HepG2 (cell line): ENCODE data around the gene CLCN1. TPM values are rescaled to one million over a fixed set of nuclear protein-coding genes. Genes with fewer than 3 reads are reported as not detected.

Experiments
- ARNT ChIP-seq: fragments of 450-650 bp; IDR thresholded peaks from 2 replicates; pipeline ENCODE4 v1.6.1; 2017
- MAFK ChIP-seq, 2 experiments: IDR thresholded peaks in 1 of 2; conservative IDR thresholded peaks in 1 of 2; 2 replicates each; pipeline ENCODE4 v1.6.1; 2011; ENCODE audit warnings: improper control_type of control experiment in 2 of 2, low read length in 2 of 2
- MAZ ChIP-seq, 2 experiments: sonication (generic) in 1 of 2; formaldehyde crosslinking in 1 of 2; IDR thresholded peaks; 2 replicates each; pipeline versions ENCODE4 v1.5.0 to v1.6.1; 2012 to 2020; ENCODE audit warnings: low read depth in 2 of 2, mild to moderate bottlenecking in 2 of 2, borderline replicate concordance in 1 of 2, improper control_type of control experiment in 1 of 2, low read length in 1 of 2, missing genetic modification reagents in 1 of 2, moderate library complexity in 1 of 2
- NCOA2 ChIP-seq: sonication (generic); formaldehyde crosslinking; IDR thresholded peaks from 2 replicates; pipeline ENCODE4 v1.8.0; 2022; ENCODE audit warnings: inconsistent platforms
- PPARG ChIP-seq: conservative IDR thresholded peaks from 2 replicates; pipeline ENCODE4 v1.6.1; 2016; ENCODE audit warnings: missing biosample characterization, missing genetic modification reagents
- RXRB ChIP-seq: IDR thresholded peaks from 2 replicates; pipeline ENCODE4 v1.6.1; 2016; ENCODE audit warnings: borderline replicate concordance, missing genetic modification reagents, missing compliant biosample characterization
- SALL1 ChIP-seq: sonication (generic); formaldehyde crosslinking; IDR thresholded peaks from 2 replicates; pipeline ENCODE4 v1.8.0; 2022; ENCODE audit warnings: mild to moderate bottlenecking, missing genetic modification reagents
- SP5 ChIP-seq: IDR thresholded peaks from 2 replicates; pipeline ENCODE4 v1.6.1; 2016; ENCODE audit warnings: low read depth, borderline replicate concordance
- TEAD2 ChIP-seq: sonication (generic); formaldehyde crosslinking; IDR thresholded peaks from 2 replicates; pipeline ENCODE4 v1.9.0; 2021; ENCODE audit warnings: missing genetic modification reagents
- ZNF205 ChIP-seq: IDR thresholded peaks from 2 replicates; pipeline ENCODE4 v1.6.1; 2018; ENCODE audit warnings: missing biosample characterization, missing genetic modification reagents
- ZNF335 ChIP-seq: sonication (generic); formaldehyde crosslinking; IDR thresholded peaks from 2 replicates; pipeline ENCODE4 v1.4.0; 2020; ENCODE audit warnings: missing genetic modification reagents
- polyA plus RNA-seq, 8 experiments: library from polyadenylated mRNA; depleted of rRNA in 3 of 8; stranded (reverse) in 7 of 8; unstranded in 1 of 8; fragments of >200 nt; fragmentation: Illumina TruSeq in 4 of 8; extraction: Trizol in 4 of 8; gene quantifications; 2 replicates each; pipeline versions ENCODE4 v1.2.1 to v1.2.3, GENCODE V29; 2011 to 2016; ENCODE audit warnings: low read depth in 4 of 8, missing spikeins in 1 of 8, mixed read lengths in 1 of 8; ENCODE audit not compliant: insufficient read depth in 1 of 8
- total RNA-seq, 5 experiments: library from RNA; depleted of rRNA; stranded (reverse); fragments of >200 nt; fragmentation: Illumina TruSeq; extraction: Trizol; gene quantifications; 2 replicates each; pipeline ENCODE4 v1.2.3, GENCODE V29; 2016; ENCODE audit warnings: low read depth in 1 of 5
- TF ChIP-seq, protein P1 (sequence below): sonication (generic); formaldehyde crosslinking; IDR thresholded peaks from 2 replicates; pipeline ENCODE4 v1.8.0; 2022; ENCODE audit warnings: missing genetic modification reagents, mild to moderate bottlenecking, moderate library complexity, borderline replicate concordance
- TF ChIP-seq, protein P2 (sequence below): sonication (generic); formaldehyde crosslinking; IDR thresholded peaks from 2 replicates; pipeline ENCODE4 v1.4.0; 2020; ENCODE audit warnings: missing genetic modification reagents, borderline replicate concordance
- TF ChIP-seq, protein P3 (sequence below): sonication (generic); formaldehyde crosslinking; IDR thresholded peaks from 2 replicates; pipeline ENCODE4 v1.4.0; 2020; ENCODE audit warnings: low read depth, missing genetic modification reagents
- TF ChIP-seq, protein P4 (sequence below): IDR thresholded peaks from 2 replicates; pipeline ENCODE4 v1.6.1; 2016; ENCODE audit warnings: mild to moderate bottlenecking

CLCN1 gene
- total and polyA plus RNA-seq, 2 of the 13 experiments (the other 11 are each of a cell fraction or from before 2014, with no cell fraction given), result 0.01 TPM; not detected in 1

DNA sequence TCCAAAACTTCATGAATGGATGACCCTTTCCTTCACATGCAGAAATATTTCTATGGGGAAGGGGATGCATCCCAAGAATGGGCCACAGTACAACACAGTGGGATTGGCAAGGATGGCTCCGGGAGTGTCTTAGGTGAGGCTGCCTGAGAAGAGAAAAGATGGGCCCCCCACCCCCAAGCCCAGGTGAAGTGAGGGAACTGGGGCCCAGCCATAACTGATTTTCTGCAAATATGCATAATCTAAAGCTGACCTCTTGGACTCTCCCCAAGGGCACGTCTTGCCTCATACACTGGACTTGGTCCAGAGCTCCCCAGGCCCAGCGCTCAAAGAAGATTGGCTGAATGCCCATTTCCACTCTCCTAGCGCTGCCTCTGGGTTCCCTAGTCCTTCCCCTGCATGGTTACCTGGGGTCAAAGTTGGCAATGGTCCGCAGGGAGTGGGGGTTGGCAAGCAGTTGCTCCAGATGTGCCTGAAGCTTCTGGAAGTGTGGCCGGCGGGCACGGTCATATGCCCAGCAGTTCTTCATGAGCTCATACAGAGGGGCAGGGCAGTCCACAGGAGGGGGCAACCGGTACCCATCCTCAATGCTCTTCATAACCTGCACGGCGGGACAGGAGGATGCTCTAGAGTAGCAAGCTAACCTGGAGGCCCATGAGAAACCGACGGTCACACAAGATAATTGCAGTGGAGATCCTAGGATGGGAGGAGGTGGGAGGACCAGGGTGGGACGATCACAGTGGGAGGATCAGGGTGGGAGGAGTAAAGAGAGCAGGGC is 77.5 kb downstream of the CLCN1 start (continued):
- TF ChIP-seq, protein P1, sequence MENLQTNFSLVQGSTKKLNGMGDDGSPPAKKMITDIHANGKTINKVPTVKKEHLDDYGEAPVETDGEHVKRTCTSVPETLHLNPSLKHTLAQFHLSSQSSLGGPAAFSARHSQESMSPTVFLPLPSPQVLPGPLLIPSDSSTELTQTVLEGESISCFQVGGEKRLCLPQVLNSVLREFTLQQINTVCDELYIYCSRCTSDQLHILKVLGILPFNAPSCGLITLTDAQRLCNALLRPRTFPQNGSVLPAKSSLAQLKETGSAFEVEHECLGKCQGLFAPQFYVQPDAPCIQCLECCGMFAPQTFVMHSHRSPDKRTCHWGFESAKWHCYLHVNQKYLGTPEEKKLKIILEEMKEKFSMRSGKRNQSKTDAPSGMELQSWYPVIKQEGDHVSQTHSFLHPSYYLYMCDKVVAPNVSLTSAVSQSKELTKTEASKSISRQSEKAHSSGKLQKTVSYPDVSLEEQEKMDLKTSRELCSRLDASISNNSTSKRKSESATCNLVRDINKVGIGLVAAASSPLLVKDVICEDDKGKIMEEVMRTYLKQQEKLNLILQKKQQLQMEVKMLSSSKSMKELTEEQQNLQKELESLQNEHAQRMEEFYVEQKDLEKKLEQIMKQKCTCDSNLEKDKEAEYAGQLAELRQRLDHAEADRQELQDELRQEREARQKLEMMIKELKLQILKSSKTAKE, result peak; percentile 31; the same call in 1 of the 2 replicates
- TF ChIP-seq SP5 (CRISPR knock-in tag) (peak; percentile 27; the same call in 1 of the 2 replicates), ARNT (no peak), TEAD2 (CRISPR knock-in tag) (no peak), RXRB (CRISPR knock-in tag) (peak; percentile 95), MAFK (conservative IDR thresholded peaks at IDR 0.05 in 1 of 2, IDR thresholded peaks at IDR 0.05 in 1 of 2; ENCODE audit: low read length in 2 of 2) (peak; percentile 15 to 19; a peak in 1 of 4 replicates), NCOA2 (CRISPR knock-in tag) (peak; percentile 86), SALL1 (CRISPR knock-in tag) (peak; percentile 100), ZNF335 (CRISPR knock-in tag) (no peak), ZNF205 (peak; percentile 84), MAZ (IDR thresholded peaks at IDR 0.05; ENCODE audit: borderline replicate concordance, low read depth, low read length) (peak; percentile 74; the same call in 1 of the 2 replicates), MAZ (CRISPR knock-in tag; IDR thresholded peaks at IDR 0.05; ENCODE audit: low read depth) (peak; percentile 43; the same call in 1 of the 2 replicates), PPARG (CRISPR knock-in tag) (0 out of 2 replicates have a peak, but pooled peaks have one; percentile 36)
- TF ChIP-seq, protein P2, sequence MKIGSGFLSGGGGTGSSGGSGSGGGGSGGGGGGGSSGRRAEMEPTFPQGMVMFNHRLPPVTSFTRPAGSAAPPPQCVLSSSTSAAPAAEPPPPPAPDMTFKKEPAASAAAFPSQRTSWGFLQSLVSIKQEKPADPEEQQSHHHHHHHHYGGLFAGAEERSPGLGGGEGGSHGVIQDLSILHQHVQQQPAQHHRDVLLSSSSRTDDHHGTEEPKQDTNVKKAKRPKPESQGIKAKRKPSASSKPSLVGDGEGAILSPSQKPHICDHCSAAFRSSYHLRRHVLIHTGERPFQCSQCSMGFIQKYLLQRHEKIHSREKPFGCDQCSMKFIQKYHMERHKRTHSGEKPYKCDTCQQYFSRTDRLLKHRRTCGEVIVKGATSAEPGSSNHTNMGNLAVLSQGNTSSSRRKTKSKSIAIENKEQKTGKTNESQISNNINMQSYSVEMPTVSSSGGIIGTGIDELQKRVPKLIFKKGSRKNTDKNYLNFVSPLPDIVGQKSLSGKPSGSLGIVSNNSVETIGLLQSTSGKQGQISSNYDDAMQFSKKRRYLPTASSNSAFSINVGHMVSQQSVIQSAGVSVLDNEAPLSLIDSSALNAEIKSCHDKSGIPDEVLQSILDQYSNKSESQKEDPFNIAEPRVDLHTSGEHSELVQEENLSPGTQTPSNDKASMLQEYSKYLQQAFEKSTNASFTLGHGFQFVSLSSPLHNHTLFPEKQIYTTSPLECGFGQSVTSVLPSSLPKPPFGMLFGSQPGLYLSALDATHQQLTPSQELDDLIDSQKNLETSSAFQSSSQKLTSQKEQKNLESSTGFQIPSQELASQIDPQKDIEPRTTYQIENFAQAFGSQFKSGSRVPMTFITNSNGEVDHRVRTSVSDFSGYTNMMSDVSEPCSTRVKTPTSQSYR, result peak; percentile 88
- TF ChIP-seq, protein P3, sequence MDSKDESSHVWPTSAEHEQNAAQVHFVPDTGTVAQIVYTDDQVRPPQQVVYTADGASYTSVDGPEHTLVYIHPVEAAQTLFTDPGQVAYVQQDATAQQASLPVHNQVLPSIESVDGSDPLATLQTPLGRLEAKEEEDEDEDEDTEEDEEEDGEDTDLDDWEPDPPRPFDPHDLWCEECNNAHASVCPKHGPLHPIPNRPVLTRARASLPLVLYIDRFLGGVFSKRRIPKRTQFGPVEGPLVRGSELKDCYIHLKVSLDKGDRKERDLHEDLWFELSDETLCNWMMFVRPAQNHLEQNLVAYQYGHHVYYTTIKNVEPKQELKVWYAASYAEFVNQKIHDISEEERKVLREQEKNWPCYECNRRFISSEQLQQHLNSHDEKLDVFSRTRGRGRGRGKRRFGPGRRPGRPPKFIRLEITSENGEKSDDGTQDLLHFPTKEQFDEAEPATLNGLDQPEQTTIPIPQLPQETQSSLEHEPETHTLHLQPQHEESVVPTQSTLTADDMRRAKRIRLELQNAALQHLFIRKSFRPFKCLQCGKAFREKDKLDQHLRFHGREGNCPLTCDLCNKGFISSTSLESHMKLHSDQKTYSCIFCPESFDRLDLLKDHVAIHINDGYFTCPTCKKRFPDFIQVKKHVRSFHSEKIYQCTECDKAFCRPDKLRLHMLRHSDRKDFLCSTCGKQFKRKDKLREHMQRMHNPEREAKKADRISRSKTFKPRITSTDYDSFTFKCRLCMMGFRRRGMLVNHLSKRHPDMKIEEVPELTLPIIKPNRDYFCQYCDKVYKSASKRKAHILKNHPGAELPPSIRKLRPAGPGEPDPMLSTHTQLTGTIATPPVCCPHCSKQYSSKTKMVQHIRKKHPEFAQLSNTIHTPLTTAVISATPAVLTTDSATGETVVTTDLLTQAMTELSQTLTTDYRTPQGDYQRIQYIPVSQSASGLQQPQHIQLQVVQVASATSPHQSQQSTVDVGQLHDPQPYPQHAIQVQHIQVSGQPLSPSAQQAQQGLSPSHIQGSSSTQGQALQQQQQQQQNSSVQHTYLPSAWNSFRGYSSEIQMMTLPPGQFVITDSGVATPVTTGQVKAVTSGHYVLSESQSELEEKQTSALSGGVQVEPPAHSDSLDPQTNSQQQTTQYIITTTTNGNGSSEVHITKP, result 0 out of 2 replicates have a peak, but pooled peaks have one; percentile 27
- TF ChIP-seq, protein P4, sequence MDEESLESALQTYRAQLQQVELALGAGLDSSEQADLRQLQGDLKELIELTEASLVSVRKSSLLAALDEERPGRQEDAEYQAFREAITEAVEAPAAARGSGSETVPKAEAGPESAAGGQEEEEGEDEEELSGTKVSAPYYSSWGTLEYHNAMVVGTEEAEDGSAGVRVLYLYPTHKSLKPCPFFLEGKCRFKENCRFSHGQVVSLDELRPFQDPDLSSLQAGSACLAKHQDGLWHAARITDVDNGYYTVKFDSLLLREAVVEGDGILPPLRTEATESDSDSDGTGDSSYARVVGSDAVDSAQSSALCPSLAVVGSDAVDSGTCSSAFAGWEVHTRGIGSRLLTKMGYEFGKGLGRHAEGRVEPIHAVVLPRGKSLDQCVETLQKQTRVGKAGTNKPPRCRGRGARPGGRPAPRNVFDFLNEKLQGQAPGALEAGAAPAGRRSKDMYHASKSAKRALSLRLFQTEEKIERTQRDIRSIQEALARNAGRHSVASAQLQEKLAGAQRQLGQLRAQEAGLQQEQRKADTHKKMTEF, result peak; percentile 79; the same call in 1 of the 2 replicates
